Measurements from ENCODE around the gene RB1.

DNA sequence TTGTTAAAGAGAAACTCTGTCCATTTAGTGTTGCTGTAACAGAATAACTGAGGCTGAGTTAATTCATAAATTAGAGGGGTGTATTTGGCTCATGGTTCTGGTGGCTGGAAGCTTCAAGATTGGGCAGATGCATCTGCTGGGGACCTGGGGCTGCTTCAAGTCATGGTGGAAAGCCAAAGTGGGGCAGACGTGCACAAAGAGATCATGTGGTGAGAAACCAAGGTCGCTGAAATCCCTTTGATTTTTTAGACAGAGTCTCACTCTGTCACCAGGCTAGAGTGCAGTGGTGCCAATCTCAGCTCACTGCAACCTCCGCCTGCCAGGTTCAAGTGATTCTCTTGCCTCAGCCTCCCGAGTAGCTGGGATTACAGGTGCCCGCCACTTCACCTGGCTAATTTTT, 183.3 kb downstream of the RB1 start:
- TF ChIP-seq, protein P1, sequence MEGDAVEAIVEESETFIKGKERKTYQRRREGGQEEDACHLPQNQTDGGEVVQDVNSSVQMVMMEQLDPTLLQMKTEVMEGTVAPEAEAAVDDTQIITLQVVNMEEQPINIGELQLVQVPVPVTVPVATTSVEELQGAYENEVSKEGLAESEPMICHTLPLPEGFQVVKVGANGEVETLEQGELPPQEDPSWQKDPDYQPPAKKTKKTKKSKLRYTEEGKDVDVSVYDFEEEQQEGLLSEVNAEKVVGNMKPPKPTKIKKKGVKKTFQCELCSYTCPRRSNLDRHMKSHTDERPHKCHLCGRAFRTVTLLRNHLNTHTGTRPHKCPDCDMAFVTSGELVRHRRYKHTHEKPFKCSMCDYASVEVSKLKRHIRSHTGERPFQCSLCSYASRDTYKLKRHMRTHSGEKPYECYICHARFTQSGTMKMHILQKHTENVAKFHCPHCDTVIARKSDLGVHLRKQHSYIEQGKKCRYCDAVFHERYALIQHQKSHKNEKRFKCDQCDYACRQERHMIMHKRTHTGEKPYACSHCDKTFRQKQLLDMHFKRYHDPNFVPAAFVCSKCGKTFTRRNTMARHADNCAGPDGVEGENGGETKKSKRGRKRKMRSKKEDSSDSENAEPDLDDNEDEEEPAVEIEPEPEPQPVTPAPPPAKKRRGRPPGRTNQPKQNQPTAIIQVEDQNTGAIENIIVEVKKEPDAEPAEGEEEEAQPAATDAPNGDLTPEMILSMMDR (conservative IDR thresholded peaks at IDR 0.05; ENCODE audit: low read depth, low read length) = no peak
- TF ChIP-seq EZH2 (IDR thresholded peaks at IDR 0.05; ENCODE audit: borderline replicate concordance, low read depth, low read length, poor library complexity, severe bottlenecking) = no peak

All from A673 (cell line).